ENCODE data around the gene FOXA3.

Gene FOXA3

DNA sequence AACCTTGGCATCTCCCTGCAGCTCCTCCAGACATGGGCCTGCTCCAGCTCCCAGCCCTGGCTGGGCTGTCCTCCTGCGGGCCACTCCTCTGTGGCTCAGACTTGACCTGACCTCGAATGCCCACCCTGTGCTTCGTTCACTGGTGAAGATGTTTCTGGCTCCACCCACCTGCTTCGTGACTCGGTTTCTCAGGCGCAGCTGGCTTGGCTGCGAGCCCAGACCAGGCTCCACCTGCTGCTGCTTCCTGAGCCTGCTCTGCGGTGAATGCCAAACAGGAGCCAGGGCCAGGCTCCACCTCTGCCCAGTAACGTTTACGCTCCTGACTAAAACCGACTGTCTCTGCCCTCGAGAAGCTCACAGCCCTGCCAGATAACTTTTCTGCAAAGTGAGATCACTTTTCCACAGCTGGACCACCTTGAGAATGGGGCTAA lies 40.1 kb upstream of the FOXA3 start:
- Histone ChIP-seq H3K36me3 (ENCODE audit: control insufficient read depth in 4 of 4, insufficient read depth in 4 of 4, low read length in 3 of 4) (peaks cover 18 to 96% (median 67%) of the 10 kb centered on the region in 4 experiments), H3K27me3 (replicated peaks in 2 of 5; ENCODE audit: control insufficient read depth in 4 of 5, insufficient read depth in 5 of 5, low read length in 4 of 5) (no peaks in the 10 kb centered on the region), H3K4me1 (ENCODE audit: control extremely low read depth in 1 of 4, control insufficient read depth in 4 of 4, insufficient read depth in 4 of 4, low read length in 3 of 4) (no peaks in the 10 kb centered on the region), H3K27ac (ENCODE audit: insufficient read depth in 1 of 2, low read depth in 1 of 2, low read length in 2 of 2, poor library complexity in 1 of 2, severe bottlenecking in 2 of 2) (no peak overlapping the region), H3K4me3 (ENCODE audit: control insufficient read depth in 1 of 7, extremely low read depth in 1 of 7, insufficient read depth in 4 of 7, low read depth in 2 of 7, low read length in 6 of 7) (no peak overlapping the region), H3K9me3 (ENCODE audit: control extremely low read depth in 1 of 5, control insufficient read depth in 4 of 5, insufficient read depth in 2 of 5, low read depth in 1 of 5, low read length in 4 of 5) (no peaks in the 10 kb centered on the region)
- POLR2A ChIA-PET, result interaction anchor here (1.1 kb wide), 1 partner anchor 79 kb away, joined by 3 read pairs; no protein-coding TSS in a partner anchor
- 89% methylated on average over 12 of the region's 12 CpGs for WGBS (ENCODE audit: insufficient coverage)
- CTCF ChIA-PET, result interaction anchor here (0.6 to 1.4 kb wide), 4 partner anchors 10 to 55 kb away, joined by 3 to 5 read pairs (median 3); partner anchors contain the start of gene SIX5
- no peak for DNase-seq

- H3K4me3 ChIP-seq (ENCODE audit: control insufficient read depth in 1 of 7, extremely low read depth in 1 of 7, insufficient read depth in 4 of 7, low read depth in 2 of 7, low read length in 6 of 7), result no peak overlapping the region
- peaks cover 22 to 97% (median 69%) of the 10 kb centered on the region in 4 experiments for H3K36me3 ChIP-seq (ENCODE audit: control insufficient read depth in 4 of 4, insufficient read depth in 4 of 4, low read length in 3 of 4)
- H3K27ac ChIP-seq (ENCODE audit: insufficient read depth in 1 of 2, low read depth in 1 of 2, low read length in 2 of 2, poor library complexity in 1 of 2, severe bottlenecking in 2 of 2), result no peak overlapping the region
- no peaks in the 10 kb centered on the region for H3K9me3 ChIP-seq (ENCODE audit: control extremely low read depth in 1 of 5, control insufficient read depth in 4 of 5, insufficient read depth in 2 of 5, low read depth in 1 of 5, low read length in 4 of 5)
- no peaks in the 10 kb centered on the region for H3K27me3 ChIP-seq (replicated peaks in 2 of 5; ENCODE audit: control insufficient read depth in 4 of 5, insufficient read depth in 5 of 5, low read length in 4 of 5)
- no peaks in the 10 kb centered on the region for H3K4me1 ChIP-seq (ENCODE audit: control extremely low read depth in 1 of 4, control insufficient read depth in 4 of 4, insufficient read depth in 4 of 4, low read length in 3 of 4)
- ChIA-PET CTCF (interaction anchor here (0.6 to 1.4 kb wide), 6 partner anchors 17 to 58 kb away, joined by 3 to 5 read pairs (median 3); partner anchors contain the start of gene SIX5), POLR2A (interaction anchor here (1.1 kb wide), 1 partner anchor 78 kb away, joined by 3 read pairs; no protein-coding TSS in a partner anchor)
- no peak for DNase-seq
- 97% methylated on average over 25 of the region's 26 CpGs for WGBS (ENCODE audit: insufficient coverage)
These were observed 39.4 kb upstream of the FOXA3 start for GRCh38 chr19:45824531-45825262.

GRCh38 chr19:45825263-45825605 lies 38.9 kb upstream of the FOXA3 start:
- H3K4me3 ChIP-seq (ENCODE audit: control insufficient read depth in 1 of 7, extremely low read depth in 1 of 7, insufficient read depth in 4 of 7, low read depth in 2 of 7, low read length in 6 of 7), result no peak overlapping the region
- ChIA-PET CTCF (interaction anchor here (0.6 to 1.4 kb wide), 5 partner anchors 16 to 58 kb away, joined by 3 to 5 read pairs (median 3); no protein-coding TSS in a partner anchor), POLR2A (interaction anchor here (1.1 kb wide), 1 partner anchor 78 kb away, joined by 3 read pairs; no protein-coding TSS in a partner anchor)
- 100% methylated on average over 5 of the region's 8 CpGs for WGBS (ENCODE audit: insufficient coverage)
- H3K27me3 ChIP-seq (replicated peaks in 2 of 5; ENCODE audit: control insufficient read depth in 4 of 5, insufficient read depth in 5 of 5, low read length in 4 of 5), result no peaks in the 10 kb centered on the region
- H3K27ac ChIP-seq (ENCODE audit: insufficient read depth in 1 of 2, low read depth in 1 of 2, low read length in 2 of 2, poor library complexity in 1 of 2, severe bottlenecking in 2 of 2), result no peak overlapping the region
- H3K4me1 ChIP-seq (ENCODE audit: control extremely low read depth in 1 of 4, control insufficient read depth in 4 of 4, insufficient read depth in 4 of 4, low read length in 3 of 4), result no peaks in the 10 kb centered on the region
- peaks cover 20 to 97% (median 66%) of the 10 kb centered on the region in 4 experiments for H3K36me3 ChIP-seq (ENCODE audit: control insufficient read depth in 4 of 4, insufficient read depth in 4 of 4, low read length in 3 of 4)
- DNase-seq, result no peak
- no peaks in the 10 kb centered on the region for H3K9me3 ChIP-seq (ENCODE audit: control extremely low read depth in 1 of 5, control insufficient read depth in 4 of 5, insufficient read depth in 2 of 5, low read depth in 1 of 5, low read length in 4 of 5)

GRCh38 chr19:45825917-45826893 lies 37.9 kb upstream of the FOXA3 start:
- Histone ChIP-seq H3K27ac (ENCODE audit: insufficient read depth in 1 of 2, low read depth in 1 of 2, low read length in 2 of 2, poor library complexity in 1 of 2, severe bottlenecking in 2 of 2) (no peak overlapping the region), H3K9me3 (ENCODE audit: control extremely low read depth in 1 of 5, control insufficient read depth in 4 of 5, insufficient read depth in 2 of 5, low read depth in 1 of 5, low read length in 4 of 5) (no peaks in the 10 kb centered on the region), H3K36me3 (ENCODE audit: control insufficient read depth in 4 of 4, insufficient read depth in 4 of 4, low read length in 3 of 4) (peaks cover 21 to 94% (median 66%) of the 10 kb centered on the region in 4 experiments), H3K27me3 (replicated peaks in 2 of 5; ENCODE audit: control insufficient read depth in 4 of 5, insufficient read depth in 5 of 5, low read length in 4 of 5) (no peaks in the 10 kb centered on the region), H3K4me3 (ENCODE audit: control insufficient read depth in 1 of 7, extremely low read depth in 1 of 7, insufficient read depth in 4 of 7, low read depth in 2 of 7, low read length in 6 of 7) (no peak overlapping the region), H3K4me1 (ENCODE audit: control extremely low read depth in 1 of 4, control insufficient read depth in 4 of 4, insufficient read depth in 4 of 4, low read length in 3 of 4) (no peaks in the 10 kb centered on the region)
- ChIA-PET CTCF (interaction anchor here (1.1 to 1.5 kb wide), 3 partner anchors 9 to 38 kb away, joined by 3 to 5 read pairs (median 4); partner anchors contain the start of gene FOXA3), POLR2A (no interaction called here)
- WGBS (ENCODE audit: insufficient coverage), result 87% methylated on average over 20 of the region's 22 CpGs
- no peak for DNase-seq

DNA sequence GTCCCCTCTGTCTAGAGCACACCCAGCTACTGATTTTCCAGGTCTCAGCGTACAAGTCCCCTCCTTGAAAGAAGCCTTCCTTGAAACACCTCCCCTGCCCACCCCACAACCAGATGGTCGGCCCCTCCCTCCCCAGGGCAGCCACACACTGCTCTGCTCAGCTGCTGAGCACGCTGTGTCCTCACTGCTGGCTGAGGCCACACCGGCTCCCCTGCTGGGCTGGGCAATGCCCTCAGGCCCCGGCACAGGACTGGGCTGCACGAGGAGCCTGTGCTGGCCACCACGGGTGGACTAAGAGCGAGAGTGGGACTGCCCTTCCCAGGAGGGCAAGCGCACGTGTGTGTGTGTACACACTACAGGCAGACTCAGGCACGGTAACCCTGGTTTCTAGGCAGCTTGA lies 37.2 kb upstream of the FOXA3 start:
- H3K36me3 ChIP-seq (ENCODE audit: control insufficient read depth in 4 of 4, insufficient read depth in 4 of 4, low read length in 3 of 4), result peaks cover 18 to 94% (median 70%) of the 10 kb centered on the region in 4 experiments
- DNase-seq, result no peak
- ChIA-PET POLR2A (no interaction called here), CTCF (interaction anchor here (0.8 to 1.5 kb wide), 3 partner anchors 8 to 37 kb away, joined by 3 to 4 read pairs (median 3); partner anchors contain the start of gene FOXA3)
- no peak overlapping the region for H3K4me3 ChIP-seq (ENCODE audit: control insufficient read depth in 1 of 7, extremely low read depth in 1 of 7, insufficient read depth in 4 of 7, low read depth in 2 of 7, low read length in 6 of 7)
- no peak overlapping the region for H3K27ac ChIP-seq (ENCODE audit: insufficient read depth in 1 of 2, low read depth in 1 of 2, low read length in 2 of 2, poor library complexity in 1 of 2, severe bottlenecking in 2 of 2)
- no peaks in the 10 kb centered on the region for H3K4me1 ChIP-seq (ENCODE audit: control extremely low read depth in 1 of 4, control insufficient read depth in 4 of 4, insufficient read depth in 4 of 4, low read length in 3 of 4)
- over 99% methylated on average over 10 of the region's 11 CpGs for WGBS (ENCODE audit: insufficient coverage)
- H3K27me3 ChIP-seq (replicated peaks in 2 of 5; ENCODE audit: control insufficient read depth in 4 of 5, insufficient read depth in 5 of 5, low read length in 4 of 5), result no peaks in the 10 kb centered on the region
- no peaks in the 10 kb centered on the region for H3K9me3 ChIP-seq (ENCODE audit: control extremely low read depth in 1 of 5, control insufficient read depth in 4 of 5, insufficient read depth in 2 of 5, low read depth in 1 of 5, low read length in 4 of 5)

DNA sequence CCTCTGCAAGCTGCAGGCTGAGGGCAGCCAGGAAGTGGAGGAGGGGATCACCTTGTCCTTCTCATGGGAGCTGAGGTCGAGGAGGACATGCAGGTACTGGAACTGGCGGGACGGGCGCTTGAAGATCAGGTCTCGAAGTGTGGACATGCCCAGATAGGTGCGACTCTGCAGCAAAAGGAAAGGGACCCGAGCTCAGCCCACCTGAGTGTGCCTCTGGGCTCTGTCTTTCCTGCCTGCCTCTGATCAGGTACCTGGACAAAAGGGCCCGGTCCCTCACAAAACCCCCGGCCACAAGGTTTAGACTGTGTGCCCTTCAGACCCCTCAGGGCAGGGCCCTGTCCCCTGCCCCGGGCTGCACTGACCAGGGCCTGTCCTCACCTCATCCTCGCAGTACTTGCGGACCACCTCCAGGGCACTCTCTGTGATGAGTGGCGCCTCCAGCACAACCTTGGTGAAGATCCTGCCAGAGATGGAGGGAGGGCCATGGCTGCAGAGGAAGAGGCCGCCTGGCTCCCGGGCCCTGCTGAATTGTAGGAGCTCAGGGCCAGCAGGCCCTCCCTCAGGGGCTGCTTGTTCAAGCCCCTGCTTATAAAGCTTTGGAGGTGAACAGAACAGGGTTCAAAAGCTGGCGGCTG lies 36.5 kb upstream of the FOXA3 start:
- H3K27me3 ChIP-seq (replicated peaks in 2 of 5; ENCODE audit: control insufficient read depth in 4 of 5, insufficient read depth in 5 of 5, low read length in 4 of 5), result no peaks in the 10 kb centered on the region
- DNase-seq, result no peak
- H3K27ac ChIP-seq (ENCODE audit: insufficient read depth in 1 of 2, low read depth in 1 of 2, low read length in 2 of 2, poor library complexity in 1 of 2, severe bottlenecking in 2 of 2), result no peak overlapping the region
- H3K4me1 ChIP-seq (ENCODE audit: control extremely low read depth in 1 of 4, control insufficient read depth in 4 of 4, insufficient read depth in 4 of 4, low read length in 3 of 4), result no peaks in the 10 kb centered on the region
- peaks cover 22 to 97% (median 73%) of the 10 kb centered on the region in 4 experiments for H3K36me3 ChIP-seq (ENCODE audit: control insufficient read depth in 4 of 4, insufficient read depth in 4 of 4, low read length in 3 of 4)
- H3K9me3 ChIP-seq (ENCODE audit: control extremely low read depth in 1 of 5, control insufficient read depth in 4 of 5, insufficient read depth in 2 of 5, low read depth in 1 of 5, low read length in 4 of 5), result no peaks in the 10 kb centered on the region
- ChIA-PET CTCF (interaction anchor here (0.8 to 1.5 kb wide), 3 partner anchors 8 to 37 kb away, joined by 3 to 4 read pairs (median 3); partner anchors contain the start of gene FOXA3), POLR2A (no interaction called here)
- WGBS (ENCODE audit: insufficient coverage), result 98% methylated on average over 14 of the region's 16 CpGs
- H3K4me3 ChIP-seq (ENCODE audit: control insufficient read depth in 1 of 7, extremely low read depth in 1 of 7, insufficient read depth in 4 of 7, low read depth in 2 of 7, low read length in 6 of 7), result no peak overlapping the region
